Endothelial cell of umbilical vein (primary cell): ENCODE data around the gene INAVA. TPM values are rescaled to one million over a fixed set of nuclear protein-coding genes. Genes with fewer than 3 reads are reported as not detected.

Experiments
- BruUV-seq: library from RNA; stranded (reverse); fragments of 400-500 nt; replicated peaks from 2 replicates; lab custom pipeline; 2021; lab: Mats Ljungman, UMichigan
- CTCF ChIA-PET: fragments of 300-600, 350-600 bp; sonication (Branson Sonifier 250); formaldehyde crosslinking; loops from one replicate; lab custom pipeline; 2021; ENCODE audit warnings: antibody characterized with exemption, inconsistent platforms; lab: Charles Lee
- POLR2A ChIA-PET: fragments of 300-600, 350-600 bp; sonication (Branson Sonifier 250); formaldehyde crosslinking; loops from one replicate; lab custom pipeline; 2021; ENCODE audit warnings: antibody characterized with exemption, inconsistent platforms; lab: Charles Lee
- DNase-seq: peaks from one replicate; pipeline ENCODE4 v3.0.0-alpha.2; 2011; ENCODE audit warnings: low read depth, low spot score
- FAIRE-seq: peaks from 2 replicates; lab custom pipeline; 2011; peaks lifted over from hg19 to GRCh38; lab: Jason Lieb, UNC
- H2AFZ ChIP-seq: 2 replicates; pipeline ENCODE4 v1.6.0; 2012; ENCODE audit warnings: low read depth, low read length, control low read depth, inconsistent platforms
- H3K27ac ChIP-seq: 2 replicates; pipeline ENCODE4 v1.5.1; 2011; ENCODE audit warnings: low read depth, mild to moderate bottlenecking, control low read depth, low read length, moderate library complexity; ENCODE audit not compliant: insufficient read depth
- H3K27me3 ChIP-seq, 2 experiments: 2 replicates each; pipeline versions ENCODE4 v1.6.0 to v1.6.1; 2011; ENCODE audit warnings: low read length in 2 of 2, mixed read lengths in 1 of 2; ENCODE audit not compliant: control insufficient read depth in 2 of 2, insufficient read depth in 2 of 2
- H3K36me3 ChIP-seq, 2 experiments: 2 replicates in 1 of 2; 3 replicates in 1 of 2; pipeline ENCODE4 v1.5.1; 2011; ENCODE audit warnings: low read length in 2 of 2, mild to moderate bottlenecking in 1 of 2, moderate library complexity in 1 of 2; ENCODE audit not compliant: control insufficient read depth in 2 of 2, insufficient read depth in 2 of 2; ENCODE audit errors: extremely low read depth in 1 of 2
- H3K4me1 ChIP-seq: 3 replicates; pipeline ENCODE4 v1.5.1; 2011; ENCODE audit warnings: mild to moderate bottlenecking, low read length; ENCODE audit not compliant: control insufficient read depth, insufficient read depth; ENCODE audit errors: extremely low read depth
- H3K4me2 ChIP-seq: 2 replicates; pipeline ENCODE4 v1.6.1; 2011; ENCODE audit warnings: low read length, control low read depth, mixed read lengths; ENCODE audit not compliant: insufficient read depth
- H3K4me3 ChIP-seq, 3 experiments: fragments of 200-600 bp in 1 of 3; sonication (generic), shearing (Covaris generic) in 1 of 3; replicated peaks in 1 of 3; 2 replicates each; pipeline ENCODE4 v1.5.1; 2011 to 2016; ENCODE audit warnings: control low read depth in 3 of 3, low read length in 3 of 3, mild to moderate bottlenecking in 2 of 3, inconsistent platforms in 1 of 3, low read depth in 1 of 3, moderate library complexity in 1 of 3; ENCODE audit not compliant: insufficient read depth in 1 of 3
- H3K79me2 ChIP-seq: 2 replicates; pipeline ENCODE4 v1.6.0; 2012; ENCODE audit warnings: low read length, inconsistent platforms; ENCODE audit not compliant: control insufficient read depth, insufficient read depth
- H3K9ac ChIP-seq: replicated peaks from 2 replicates; pipeline ENCODE3; 2011; ENCODE audit warnings: low read length, control low read depth; ENCODE audit not compliant: insufficient read depth; ENCODE audit errors: extremely low read depth
- H3K9me1 ChIP-seq: replicated peaks from 3 replicates; pipeline ENCODE4 v1.6.0; 2011; ENCODE audit warnings: mild to moderate bottlenecking, low read length; ENCODE audit not compliant: control insufficient read depth, insufficient read depth; ENCODE audit errors: extremely low read depth
- H3K9me3 ChIP-seq: replicated peaks from 2 replicates; pipeline ENCODE4 v1.5.1; 2012; ENCODE audit warnings: low read length, inconsistent platforms; ENCODE audit not compliant: control insufficient read depth, insufficient read depth
- H4K20me1 ChIP-seq: replicated peaks from 2 replicates; pipeline ENCODE3; 2011; ENCODE audit warnings: mild to moderate bottlenecking, low read length; ENCODE audit not compliant: control insufficient read depth, insufficient read depth; ENCODE audit errors: extremely low read depth
- EZH2 ChIP-seq: IDR thresholded peaks from 2 replicates; pipeline ENCODE4 v1.6.1; 2012; ENCODE audit warnings: borderline replicate concordance, low read depth, mild to moderate bottlenecking, moderate library complexity, low read length, inconsistent platforms; ENCODE audit not compliant: severe bottlenecking
- FOS ChIP-seq: IDR thresholded peaks from 2 replicates; pipeline ENCODE4 v1.6.1; 2011; ENCODE audit warnings: mild to moderate bottlenecking, low read length, moderate library complexity, borderline replicate concordance; ENCODE audit not compliant: insufficient read depth
- GATA2 ChIP-seq: IDR thresholded peaks from 2 replicates; pipeline ENCODE4 v1.7.0; 2011; ENCODE audit warnings: low read depth, mild to moderate bottlenecking, moderate library complexity, mixed read lengths, low read length; ENCODE audit not compliant: insufficient read length, insufficient read depth
- JUN ChIP-seq: IDR thresholded peaks from 2 replicates; pipeline ENCODE4 v1.6.1; 2011; ENCODE audit warnings: borderline replicate concordance, low read depth; ENCODE audit not compliant: insufficient read length, insufficient read depth
- MYC ChIP-seq: IDR thresholded peaks from one replicate; pipeline ENCODE4 v1.6.1; 2011; ENCODE audit warnings: mild to moderate bottlenecking, low read depth, low read length
- POLR2A ChIP-seq: IDR thresholded peaks from 2 replicates; pipeline ENCODE4 v1.6.1; 2012; ENCODE audit warnings: low read depth, mild to moderate bottlenecking, control low read depth, low read length
- dilution Hi-C: fragments of 300-500 bp; cut with MboI; formaldehyde crosslinking; loops from one replicate; pipeline ENCODE4 v1.15.0; 2019; ENCODE audit warnings: low sequenced_read_pairs; ENCODE audit not compliant: extremely low pct_ligation_motif_present
- intact Hi-C: fragments of 100-400 bp; cut with micrococcal nuclease; formaldehyde crosslinking; loops from one replicate; pipeline ENCODE4 v1.10.0; 2022
- polyA plus RNA-seq, 4 experiments: library from polyadenylated mRNA; depleted of rRNA in 3 of 4; stranded (reverse) in 3 of 4; unstranded in 1 of 4; fragments of >200 nt; gene quantifications; 2 replicates each; pipeline versions ENCODE4 v1.2.1 to v1.2.3, GENCODE V29; 2011 to 2012; ENCODE audit warnings: missing spikeins in 1 of 4
- total RNA-seq: library from RNA; stranded (reverse); gene quantifications from 2 replicates; pipeline ENCODE4 v1.2.3, GENCODE V29; 2021
- TF ChIP-seq, protein P1 (sequence below): IDR thresholded peaks from 2 replicates; pipeline ENCODE4 v1.6.1; 2011; ENCODE audit not compliant: insufficient read depth, insufficient read length
- TF ChIP-seq, protein P2 (sequence below), 2 donors: IDR thresholded peaks; 1 replicate in 1 of 2; 2 replicates in 1 of 2; pipeline ENCODE4 v1.5.1; 2011; ENCODE audit warnings: low read length in 2 of 2, mild to moderate bottlenecking in 2 of 2, moderate library complexity in 2 of 2, control low read depth in 1 of 2, inconsistent platforms in 1 of 2, low read depth in 1 of 2; ENCODE audit not compliant: insufficient read depth in 1 of 2; ENCODE audit errors: extremely low read depth in 1 of 2

The INAVA gene
- total and polyA plus RNA-seq, 2 donors (not counting 3 experiments of a cell fraction or from before 2014, with no cell fraction given): 0.42 TPM; not detected in 1

DNA sequence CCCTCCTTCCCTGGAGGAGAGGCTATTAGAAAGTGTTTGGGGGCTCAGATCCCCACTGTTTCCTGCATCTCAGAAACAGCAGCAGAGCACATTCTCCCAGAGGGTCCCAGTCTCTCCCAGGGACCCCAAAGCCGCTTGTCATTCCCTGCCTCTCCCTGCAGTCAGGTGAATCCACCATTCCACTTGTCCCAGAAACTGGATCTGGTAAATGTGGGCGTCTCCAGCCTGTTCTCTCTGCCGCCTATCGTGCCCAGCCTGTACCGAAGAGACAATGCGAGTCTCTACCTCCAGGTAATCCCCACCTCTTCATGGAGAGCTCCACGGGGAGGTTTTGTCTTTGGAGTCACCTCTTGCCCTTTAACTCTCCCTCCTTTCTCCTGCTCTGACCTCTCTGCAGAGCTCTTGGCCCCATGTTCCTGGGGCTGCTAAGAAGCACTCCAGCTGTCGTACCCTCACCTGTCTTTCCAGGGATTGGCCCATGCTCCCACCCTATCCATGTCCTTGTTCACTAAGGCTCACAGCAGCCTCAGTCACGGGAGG, 26.9 kb downstream of the INAVA start:
- no TSS peak for BruUV-seq
- H4K20me1 ChIP-seq: no peaks in the 10 kb centered on the region
- ChIA-PET CTCF (no interaction called here), POLR2A (no interaction called here)
- H3K9ac ChIP-seq: no peak overlapping the region
- no peak overlapping the region for H3K27ac ChIP-seq
- intact Hi-C loops: no loop called here
- dilution Hi-C loops: no loop called here
- no peaks in the 10 kb centered on the region for H3K36me3 ChIP-seq
- no peak overlapping the region for H2AFZ ChIP-seq
- no peak for DNase-seq
- no peak for FAIRE-seq
- H3K4me1 ChIP-seq: no peaks in the 10 kb centered on the region
- no peak overlapping the region for H3K4me2 ChIP-seq
- no peaks in the 10 kb centered on the region for H3K27me3 ChIP-seq
- no peak overlapping the region for H3K4me3 ChIP-seq
- no peaks in the 10 kb centered on the region for H3K79me2 ChIP-seq
- TF ChIP-seq GATA2 (no peak), FOS (no peak), JUN (no peak), MYC (no peak), EZH2 (no peak), POLR2A (no peak)
- H3K9me1 ChIP-seq: no peaks in the 10 kb centered on the region
- no peaks in the 10 kb centered on the region for H3K9me3 ChIP-seq

DNA sequence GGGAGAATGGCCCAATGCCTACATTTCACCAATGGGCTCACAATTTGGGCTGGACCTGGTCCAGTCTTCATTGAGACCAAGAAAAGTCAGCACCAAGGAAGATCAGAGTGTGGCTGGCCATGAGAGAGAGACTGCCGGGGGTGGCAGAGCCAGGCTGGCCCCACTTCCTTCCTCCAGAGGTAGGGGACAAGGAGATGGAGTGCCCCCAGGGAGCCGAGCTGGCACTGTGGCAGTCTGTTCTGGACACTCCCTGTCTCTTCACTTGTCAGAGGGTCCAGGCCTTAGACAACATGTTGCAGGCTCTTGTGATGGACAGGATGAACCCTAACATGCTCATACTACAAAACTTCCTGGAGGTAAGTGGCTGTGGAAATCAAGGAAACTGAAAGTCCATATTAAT, 27.7 kb downstream of the INAVA start:
- BruUV-seq: no TSS peak
- Histone ChIP-seq H3K4me1 (no peaks in the 10 kb centered on the region), H3K9me3 (no peaks in the 10 kb centered on the region), H3K4me2 (no peak overlapping the region), H3K27ac (no peak overlapping the region), H2AFZ (no peak overlapping the region), H4K20me1 (no peaks in the 10 kb centered on the region), H3K9me1 (no peaks in the 10 kb centered on the region), H3K9ac (no peak overlapping the region), H3K27me3 (no peaks in the 10 kb centered on the region), H3K36me3 (no peaks in the 10 kb centered on the region), H3K79me2 (no peaks in the 10 kb centered on the region), H3K4me3 (no peak overlapping the region)
- FAIRE-seq (no peak), DNase-seq (no peak)
- dilution Hi-C loops (no loop called here), intact Hi-C loops (no loop called here)
- TF ChIP-seq POLR2A (no peak), GATA2 (no peak), MYC (no peak), FOS (no peak), EZH2 (no peak), JUN (no peak)
- TF ChIP-seq, protein P1, sequence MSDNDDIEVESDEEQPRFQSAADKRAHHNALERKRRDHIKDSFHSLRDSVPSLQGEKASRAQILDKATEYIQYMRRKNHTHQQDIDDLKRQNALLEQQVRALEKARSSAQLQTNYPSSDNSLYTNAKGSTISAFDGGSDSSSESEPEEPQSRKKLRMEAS: no peak
- TF ChIP-seq, protein P2, sequence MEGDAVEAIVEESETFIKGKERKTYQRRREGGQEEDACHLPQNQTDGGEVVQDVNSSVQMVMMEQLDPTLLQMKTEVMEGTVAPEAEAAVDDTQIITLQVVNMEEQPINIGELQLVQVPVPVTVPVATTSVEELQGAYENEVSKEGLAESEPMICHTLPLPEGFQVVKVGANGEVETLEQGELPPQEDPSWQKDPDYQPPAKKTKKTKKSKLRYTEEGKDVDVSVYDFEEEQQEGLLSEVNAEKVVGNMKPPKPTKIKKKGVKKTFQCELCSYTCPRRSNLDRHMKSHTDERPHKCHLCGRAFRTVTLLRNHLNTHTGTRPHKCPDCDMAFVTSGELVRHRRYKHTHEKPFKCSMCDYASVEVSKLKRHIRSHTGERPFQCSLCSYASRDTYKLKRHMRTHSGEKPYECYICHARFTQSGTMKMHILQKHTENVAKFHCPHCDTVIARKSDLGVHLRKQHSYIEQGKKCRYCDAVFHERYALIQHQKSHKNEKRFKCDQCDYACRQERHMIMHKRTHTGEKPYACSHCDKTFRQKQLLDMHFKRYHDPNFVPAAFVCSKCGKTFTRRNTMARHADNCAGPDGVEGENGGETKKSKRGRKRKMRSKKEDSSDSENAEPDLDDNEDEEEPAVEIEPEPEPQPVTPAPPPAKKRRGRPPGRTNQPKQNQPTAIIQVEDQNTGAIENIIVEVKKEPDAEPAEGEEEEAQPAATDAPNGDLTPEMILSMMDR (IDR thresholded peaks at IDR 0.05; ENCODE audit: extremely low read depth in 1 of 2, insufficient read depth in 1 of 2, low read depth in 1 of 2, low read length in 2 of 2): no peak
- POLR2A ChIA-PET: no interaction called here
- CTCF ChIA-PET: no interaction called here
